Tibial nerve (tissue), 4 donors: ENCODE measurements around the gene SLC38A10. TPM values are rescaled to one million over a fixed set of nuclear protein-coding genes. Genes with fewer than 3 reads are reported as not detected.

Experiments
- DNase-seq, 2 donors: peaks; one replicate each; pipeline ENCODE4 v3.0.0-alpha.2; 2019; ENCODE audit warnings: low spot score in 2 of 2
- H3K27ac ChIP-seq, 4 donors: fragments of 200-600 bp; sonication (generic) in 3 of 4; one replicate each; pipeline ENCODE4 v1.5.1; 2017 to 2019; ENCODE audit warnings: mild to moderate bottlenecking in 1 of 4
- H3K27me3 ChIP-seq, 2 donors: fragments of 200-600 bp; sonication (generic) in 1 of 2; one replicate each; pipeline versions ENCODE4 v1.5.1 to v1.6.0; 2017 to 2019
- H3K36me3 ChIP-seq, 3 donors: fragments of 200-600 bp; sonication (generic); one replicate each; pipeline ENCODE4 v1.5.1; 2018 to 2019
- H3K4me1 ChIP-seq, 4 donors: fragments of 200-600 bp; sonication (generic) in 3 of 4; one replicate each; pipeline ENCODE4 v1.5.1; 2017 to 2019
- H3K4me3 ChIP-seq, 4 donors: fragments of 200-600 bp; sonication (generic) in 3 of 4; one replicate each; pipeline ENCODE4 v1.5.1; 2017 to 2019; ENCODE audit warnings: mild to moderate bottlenecking in 1 of 4, moderate library complexity in 1 of 4
- H3K9me3 ChIP-seq, 4 donors: fragments of 200-600 bp; sonication (generic) in 3 of 4; one replicate each; pipeline ENCODE4 v1.5.1; 2017 to 2019
- CTCF ChIP-seq, 5 experiments: fragments of 200-600 bp in 3 of 5; fragments of 450-650 bp in 2 of 5; sonication (generic) in 3 of 5; IDR thresholded peaks; one replicate each; pipeline ENCODE4 v1.5.1; 2016 to 2019; ENCODE audit warnings: antibody characterized with exemption in 5 of 5, mild to moderate bottlenecking in 3 of 5, moderate library complexity in 2 of 5
- EP300 ChIP-seq, 2 donors: sonication (generic); formaldehyde crosslinking; IDR thresholded peaks; one replicate each; pipeline ENCODE4 v1.6.1; 2017; ENCODE audit warnings: antibody characterized with exemption in 2 of 2, mild to moderate bottlenecking in 1 of 2
- POLR2A ChIP-seq, 2 donors: fragments of 450-650 bp; IDR thresholded peaks; one replicate each; pipeline ENCODE4 v1.6.1; 2017; ENCODE audit warnings: antibody characterized with exemption in 2 of 2, mild to moderate bottlenecking in 2 of 2, moderate library complexity in 2 of 2
- WGBS, 2 donors: methylation state at CpG; one replicate each; pipeline ENCODE4 v1.1.5; 2018; 5-methylcytosine and 5-hydroxymethylcytosine counted together
- total RNA-seq, 4 donors: library from RNA; depleted of rRNA; stranded (reverse); fragments of >200 nt; gene quantifications; one replicate each; pipeline ENCODE4 v1.1.0, GENCODE V29; 2016

Gene SLC38A10
- total RNA-seq, 4 donors from 2014 or later, result 80.0 to 149 (median 123) TPM

- 51 to 57% methylated on average over 9 to 11 of the region's 11 CpGs for WGBS, 2 donors
- Histone ChIP-seq H3K27me3 (no peaks in the 10 kb centered on the region), H3K27ac (peak overlapping the region in 3 of 4 donors; percentile 75 to 99 (median 98)), H3K4me3 (no peak overlapping the region), H3K4me1 (peaks cover 0 to 74% (median 45%) of the 10 kb centered on the region in 4 donors), H3K9me3 (no peaks in the 10 kb centered on the region), H3K36me3 (no peaks in the 10 kb centered on the region)
- no peak for DNase-seq
- TF ChIP-seq CTCF (IDR thresholded peaks at IDR 0.05) (no peak), POLR2A (IDR thresholded peaks at IDR 0.05) (no peak), EP300 (IDR thresholded peaks at IDR 0.05) (no peak)
These were observed 44.6 kb upstream of the SLC38A10 start for GRCh38 chr17:81339534-81340296.

GRCh38 chr17:81339191-81339533 lies 44.1 kb upstream of the SLC38A10 start:
- Histone ChIP-seq H3K4me1 (peaks cover 0 to 80% (median 50%) of the 10 kb centered on the region in 4 donors), H3K27ac (peak overlapping the region in 3 of 4 donors; percentile 75 to 99 (median 98)), H3K9me3 (no peaks in the 10 kb centered on the region), H3K4me3 (no peak overlapping the region), H3K36me3 (no peaks in the 10 kb centered on the region), H3K27me3 (no peaks in the 10 kb centered on the region)
- TF ChIP-seq EP300 (IDR thresholded peaks at IDR 0.05), result no peak
- no peak for TF ChIP-seq POLR2A (IDR thresholded peaks at IDR 0.05)
- TF ChIP-seq CTCF (IDR thresholded peaks at IDR 0.05), result no peak
- WGBS, 2 donors, result 45 to 52% methylated on average over 4 of the region's 4 CpGs
- no peak for DNase-seq

GRCh38 chr17:81338274-81339190 lies 43.4 kb upstream of the SLC38A10 start:
- TF ChIP-seq POLR2A (IDR thresholded peaks at IDR 0.05) (no peak), EP300 (IDR thresholded peaks at IDR 0.05) (no peak), CTCF (IDR thresholded peaks at IDR 0.05) (no peak)
- Histone ChIP-seq H3K27ac (peak overlapping the region in 3 of 4 donors; percentile 75 to 99 (median 98)), H3K27me3 (no peaks in the 10 kb centered on the region), H3K4me1 (peaks cover 0 to 86% (median 53%) of the 10 kb centered on the region in 4 donors), H3K9me3 (no peaks in the 10 kb centered on the region), H3K36me3 (no peaks in the 10 kb centered on the region), H3K4me3 (no peak overlapping the region)
- no peak for DNase-seq
- 35 to 51% methylated on average over 16 to 17 of the region's 17 CpGs for WGBS, 2 donors

- 31 to 44% methylated on average over 14 of the region's 14 CpGs for WGBS, 2 donors
- Histone ChIP-seq H3K4me1 (peaks cover 0 to 96% (median 51%) of the 10 kb centered on the region in 4 donors), H3K9me3 (no peaks in the 10 kb centered on the region), H3K4me3 (no peak overlapping the region), H3K36me3 (no peaks in the 10 kb centered on the region), H3K27me3 (no peaks in the 10 kb centered on the region), H3K27ac (peak overlapping the region in 3 of 4 donors; percentile 27 to 99 (median 98))
- DNase-seq, result no peak
- TF ChIP-seq CTCF (IDR thresholded peaks at IDR 0.05) (no peak), POLR2A (IDR thresholded peaks at IDR 0.05) (no peak), EP300 (IDR thresholded peaks at IDR 0.05) (no peak)
These were observed 42.4 kb upstream of the SLC38A10 start for GRCh38 chr17:81337476-81337879.
